Renal cortex interstitium (tissue), 11 donors: ENCODE data around the gene UCK2. TPM values are rescaled to one million over a fixed set of nuclear protein-coding genes. Genes with fewer than 3 reads are reported as not detected.
A peak's percentile ranks its signal among the peaks of the same experiment; 100 is the strongest.

Source experiments
- DNase-seq, 11 donors: peaks; one replicate each; pipeline ENCODE4 v3.0.0-alpha.2; 2013; ENCODE audit warnings: low read depth in 9 of 11, low spot score in 4 of 11; ENCODE audit errors: extremely low read depth in 1 of 11
- polyA plus RNA-seq, 3 donors: library from polyadenylated mRNA; unstranded; fragments of 120-200 nt; gene quantifications; one replicate each; pipeline ENCODE4 v1.2.1, GENCODE V29; 2013; ENCODE audit not compliant: insufficient read length in 3 of 3

UCK2 gene
- polyA plus RNA-seq, 3 donors: 21.1 to 24.7 (median 24.1) TPM

- DNase-seq: peak in 8 of 11 donors; percentile 25 to 51 (median 44)
Measured at GRCh38 chr1:165828103-165828668, 772 bp downstream of the UCK2 start.

- peak in 10 of 11 donors; percentile 31 to 64 (median 52) for DNase-seq
Measured at GRCh38 chr1:165828669-165829329, 1.4 kb downstream of the UCK2 start.

- no peak for DNase-seq
Measured at GRCh38 chr1:165829888-165830287, 2.5 kb downstream of the UCK2 start.

GRCh38 chr1:165831146-165831545 lies 3.7 kb downstream of the UCK2 start:
- DNase-seq: no peak

- DNase-seq: no peak
Measured at GRCh38 chr1:165832902-165833301, 5.5 kb downstream of the UCK2 start.

GRCh38 chr1:165833358-165833757 lies 5.9 kb downstream of the UCK2 start:
- DNase-seq: no peak

- no peak for DNase-seq
Measured at GRCh38 chr1:165834229-165834628, 6.8 kb downstream of the UCK2 start.

- DNase-seq: no peak
Measured at GRCh38 chr1:165834881-165835280, 7.5 kb downstream of the UCK2 start.

GRCh38 chr1:165836664-165837482 lies 9.5 kb downstream of the UCK2 start:
- no peak for DNase-seq

- no peak for DNase-seq
Measured at GRCh38 chr1:165837838-165838364, 10.5 kb downstream of the UCK2 start.

- DNase-seq: no peak
Measured at GRCh38 chr1:165840423-165840822, 13.0 kb downstream of the UCK2 start.

- DNase-seq: no peak
Measured at GRCh38 chr1:165841582-165842017, 14.2 kb downstream of the UCK2 start.

- no peak for DNase-seq
Measured at GRCh38 chr1:165842023-165842670, 14.7 kb downstream of the UCK2 start.

GRCh38 chr1:165842671-165843129 lies 15.3 kb downstream of the UCK2 start:
- DNase-seq: no peak

GRCh38 chr1:165843304-165843703 lies 15.9 kb downstream of the UCK2 start:
- DNase-seq: no peak

GRCh38 chr1:165844114-165844798 lies 16.8 kb downstream of the UCK2 start:
- DNase-seq: no peak

GRCh38 chr1:165844933-165845332 lies 17.5 kb downstream of the UCK2 start:
- DNase-seq: no peak

GRCh38 chr1:165845569-165845968 lies 18.2 kb downstream of the UCK2 start:
- no peak for DNase-seq
